Prostate gland (tissue), 2 donors: Measurements from ENCODE around the gene PKM.

Experiments
- CTCF ChIP-seq, 4 experiments: fragments of 200-600 bp in 2 of 4; fragments of 450-650 bp in 2 of 4; sonication (generic) in 2 of 4; IDR thresholded peaks; 1 replicate in 3 of 4; 2 replicates in 1 of 4; pipeline ENCODE4 v1.5.1; 2016 to 2019; ENCODE audit warnings: antibody characterized with exemption in 4 of 4, mild to moderate bottlenecking in 2 of 4, moderate library complexity in 2 of 4
- POLR2AphosphoS5 ChIP-seq: sonication (generic); formaldehyde crosslinking; IDR thresholded peaks from one replicate; pipeline ENCODE4 v1.6.1; 2017; ENCODE audit warnings: antibody characterized with exemption

- TF ChIP-seq CTCF (IDR thresholded peaks at IDR 0.05) = no peak
- TF ChIP-seq POLR2AphosphoS5 = no peak
These were observed 38.7 kb upstream of the PKM start for GRCh38 chr15:72269739-72270138.
